Lung (tissue), 12 donors: ENCODE measurements around the gene MAST2. TPM values are rescaled to one million over a fixed set of nuclear protein-coding genes. Genes with fewer than 3 reads are reported as not detected.

Experiments used
- ATAC-seq: fragments of 200-7000 bp; cut with Tn5 transposase; one replicate; pipeline ENCODE4 v1.9.1; 2020; ENCODE audit warnings: moderate number of reproducible peaks; ENCODE audit not compliant: insufficient read depth, low FRiP score
- DNase-seq, 3 donors: peaks; one replicate each; pipeline ENCODE4 v3.0.0-alpha.2; 2013 to 2017
- H3K27ac ChIP-seq, 2 donors: one replicate each; pipeline ENCODE4 v1.5.1; 2013; ENCODE audit warnings: mild to moderate bottlenecking in 2 of 2, moderate library complexity in 2 of 2, control low read depth in 1 of 2, inconsistent platforms in 1 of 2, low read depth in 1 of 2, low read length in 1 of 2
- H3K27me3 ChIP-seq, 3 donors: one replicate each; pipeline ENCODE4 v1.5.1; 2013; ENCODE audit warnings: low read length in 2 of 3; ENCODE audit not compliant: control insufficient read depth in 3 of 3, insufficient read depth in 3 of 3
- H3K36me3 ChIP-seq, 4 donors: one replicate each; pipeline ENCODE4 v1.5.1; 2013; ENCODE audit warnings: low read length in 4 of 4, mild to moderate bottlenecking in 1 of 4, moderate library complexity in 1 of 4; ENCODE audit not compliant: control insufficient read depth in 4 of 4, insufficient read depth in 4 of 4
- H3K4me1 ChIP-seq, 5 donors: one replicate each; pipeline ENCODE4 v1.5.1; 2013; ENCODE audit warnings: low read length in 5 of 5, mild to moderate bottlenecking in 2 of 5, moderate library complexity in 1 of 5; ENCODE audit not compliant: control insufficient read depth in 5 of 5, insufficient read depth in 5 of 5
- H3K4me3 ChIP-seq: one replicate; pipeline ENCODE4 v1.5.1; 2013; ENCODE audit warnings: mild to moderate bottlenecking, control low read depth, moderate library complexity
- H3K9ac ChIP-seq, 2 donors: one replicate each; pipeline ENCODE4 v1.5.1; 2013; ENCODE audit warnings: low read length in 2 of 2, control low read depth in 1 of 2; ENCODE audit not compliant: insufficient read depth in 1 of 2
- H3K9me3 ChIP-seq, 4 donors: one replicate each; pipeline ENCODE4 v1.5.1; 2013; ENCODE audit warnings: low read length in 3 of 4, mild to moderate bottlenecking in 1 of 4, moderate library complexity in 1 of 4; ENCODE audit not compliant: control insufficient read depth in 4 of 4, insufficient read depth in 3 of 4
- WGBS, 2 donors: extraction: QIAGEN DNeasy Blood & Tissue Kit; methylation state at CpG; one replicate each; pipeline ENCODE4 v1.1.7; 2013; 5-methylcytosine and 5-hydroxymethylcytosine counted together
- polyA plus RNA-seq, 2 donors: library from polyadenylated mRNA; stranded (reverse); fragments of 200-250 nt; gene quantifications; one replicate each; pipeline ENCODE4 v1.2.1, GENCODE V29; 2013
- total RNA-seq, 2 donors: library from RNA; depleted of rRNA in 1 of 2; stranded (reverse); fragments of >200 nt in 1 of 2; gene quantifications; one replicate each; pipeline ENCODE4 v1.2.1, GENCODE V29; 2014 to 2021
- TF ChIP-seq, protein P1 (sequence below): IDR thresholded peaks from 2 replicates; pipeline ENCODE4 v1.5.1; 2012; ENCODE audit warnings: mild to moderate bottlenecking; ENCODE audit errors: control extremely low read depth, extremely low read depth
- donor health status: control.
- donor health status: control.
- donor health status: Bipolar disorder and iron deficiency.
- donor health status: healthy.
- donor health status: DM: yes; HTN: yes; CAD: no.

MAST2 gene
- total and polyA plus RNA-seq, 4 donors = 10.5 to 28.6 (median 19.1) TPM

DNA sequence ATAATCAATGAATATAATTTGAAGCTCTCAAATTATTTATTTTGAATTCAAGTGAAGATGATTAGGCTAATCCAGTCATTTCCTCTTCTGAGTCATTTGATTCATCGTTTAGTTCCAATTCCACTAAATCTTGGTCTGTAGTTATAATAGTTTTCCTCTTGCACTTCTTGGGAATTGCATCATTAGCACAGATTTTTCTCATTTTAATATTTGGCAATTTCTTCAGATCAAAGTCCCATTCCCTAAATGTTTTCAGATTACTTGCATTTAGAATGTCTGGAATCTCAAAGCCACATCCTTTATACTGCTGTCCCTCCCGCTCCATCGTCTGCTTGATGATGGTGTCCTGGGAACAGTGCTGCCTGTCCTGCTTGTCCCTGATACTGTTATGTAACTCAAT lies 43.5 kb downstream of the MAST2 start:
- no peak overlapping the region for H3K27ac ChIP-seq
- H3K9ac ChIP-seq = no peak overlapping the region
- DNase-seq = no peak
- TF ChIP-seq, protein P1, sequence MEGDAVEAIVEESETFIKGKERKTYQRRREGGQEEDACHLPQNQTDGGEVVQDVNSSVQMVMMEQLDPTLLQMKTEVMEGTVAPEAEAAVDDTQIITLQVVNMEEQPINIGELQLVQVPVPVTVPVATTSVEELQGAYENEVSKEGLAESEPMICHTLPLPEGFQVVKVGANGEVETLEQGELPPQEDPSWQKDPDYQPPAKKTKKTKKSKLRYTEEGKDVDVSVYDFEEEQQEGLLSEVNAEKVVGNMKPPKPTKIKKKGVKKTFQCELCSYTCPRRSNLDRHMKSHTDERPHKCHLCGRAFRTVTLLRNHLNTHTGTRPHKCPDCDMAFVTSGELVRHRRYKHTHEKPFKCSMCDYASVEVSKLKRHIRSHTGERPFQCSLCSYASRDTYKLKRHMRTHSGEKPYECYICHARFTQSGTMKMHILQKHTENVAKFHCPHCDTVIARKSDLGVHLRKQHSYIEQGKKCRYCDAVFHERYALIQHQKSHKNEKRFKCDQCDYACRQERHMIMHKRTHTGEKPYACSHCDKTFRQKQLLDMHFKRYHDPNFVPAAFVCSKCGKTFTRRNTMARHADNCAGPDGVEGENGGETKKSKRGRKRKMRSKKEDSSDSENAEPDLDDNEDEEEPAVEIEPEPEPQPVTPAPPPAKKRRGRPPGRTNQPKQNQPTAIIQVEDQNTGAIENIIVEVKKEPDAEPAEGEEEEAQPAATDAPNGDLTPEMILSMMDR = no peak
- 71 to 74% methylated on average over 3 of the region's 3 CpGs for WGBS, 2 donors
- H3K9me3 ChIP-seq = peaks cover 0 to 6% (median 3%) of the 10 kb centered on the region in 4 donors
- no peaks in the 10 kb centered on the region for H3K27me3 ChIP-seq
- no peak overlapping the region for H3K4me3 ChIP-seq
- peaks cover 0 to 2% (median 0%) of the 10 kb centered on the region in 5 donors for H3K4me1 ChIP-seq
- no peaks in the 10 kb centered on the region for H3K36me3 ChIP-seq
- ATAC-seq = no peak

DNA sequence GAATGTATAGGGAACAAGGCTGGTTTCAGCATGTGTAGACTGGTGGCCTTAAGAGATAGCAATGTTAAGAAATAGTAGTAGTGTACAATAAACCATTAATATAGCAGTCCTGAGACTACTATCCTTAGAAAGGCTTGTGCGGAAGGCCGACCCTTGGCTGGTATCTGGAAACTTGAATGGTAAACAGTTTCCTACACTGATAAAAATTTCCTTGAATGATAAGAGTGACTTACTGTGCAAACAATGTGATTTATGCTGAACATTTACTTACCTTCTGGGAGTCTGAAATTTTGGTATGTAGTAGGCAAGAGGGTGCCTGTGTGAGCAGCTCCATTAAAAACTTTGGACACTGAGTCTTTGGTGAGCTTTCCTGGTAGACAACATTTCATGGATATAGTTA lies 44.7 kb downstream of the MAST2 start:
- TF ChIP-seq, protein P1 = no peak
- no peak overlapping the region for H3K27ac ChIP-seq
- DNase-seq = no peak
- H3K4me1 ChIP-seq = peaks cover 0 to 2% (median 0%) of the 10 kb centered on the region in 5 donors
- H3K27me3 ChIP-seq = no peaks in the 10 kb centered on the region
- no peak overlapping the region for H3K4me3 ChIP-seq
- no peak overlapping the region for H3K9ac ChIP-seq
- H3K9me3 ChIP-seq = peaks cover 0 to 6% (median 3%) of the 10 kb centered on the region in 4 donors
- WGBS, 2 donors = 81 to 89% methylated on average over 2 of the region's 2 CpGs
- ATAC-seq = no peak
- no peaks in the 10 kb centered on the region for H3K36me3 ChIP-seq

DNA sequence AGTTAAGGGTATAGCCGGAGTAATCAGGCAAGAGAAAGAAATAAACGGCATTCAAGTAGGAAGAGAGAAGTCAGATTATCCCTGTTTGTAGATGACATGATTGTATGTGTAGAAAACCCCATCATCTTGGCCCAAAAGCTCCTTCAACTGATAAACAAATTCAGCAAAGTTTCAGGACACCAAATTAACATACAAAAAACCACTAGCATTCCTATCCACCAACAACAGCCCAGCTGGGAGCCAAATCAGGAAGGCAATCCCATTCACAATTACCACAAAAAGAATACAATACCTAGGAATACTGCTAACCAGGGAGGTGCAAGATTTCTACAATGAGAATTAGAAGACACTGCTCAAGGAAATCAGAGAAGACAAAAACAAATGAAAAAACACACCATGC lies 45.3 kb downstream of the MAST2 start:
- no peak for ATAC-seq
- WGBS, 2 donors = 93 to 100% methylated on average over 2 of the region's 2 CpGs
- TF ChIP-seq, protein P1 = no peak

DNA sequence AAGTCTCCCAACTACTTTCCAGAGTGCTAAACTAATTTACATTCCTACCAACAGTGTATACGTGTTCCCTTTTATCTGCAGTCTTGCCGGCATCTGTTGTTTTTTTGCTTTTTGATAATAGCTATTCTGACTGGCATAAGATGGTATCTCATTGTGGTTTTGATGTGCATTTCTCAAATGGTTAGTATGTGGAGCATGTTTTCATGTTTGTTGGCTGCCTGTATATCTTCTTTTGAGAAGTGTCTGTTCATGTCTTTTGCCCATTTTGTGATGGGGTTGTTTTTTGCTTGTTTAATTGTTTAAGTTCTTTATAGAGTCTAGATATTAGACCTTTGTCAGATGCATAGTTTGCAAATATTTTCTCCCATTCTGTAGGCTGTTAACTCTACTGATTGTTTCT lies 46.6 kb downstream of the MAST2 start:
- Histone ChIP-seq H3K27me3 (no peaks in the 10 kb centered on the region), H3K36me3 (no peaks in the 10 kb centered on the region), H3K4me1 (peaks cover 0 to 2% (median 0%) of the 10 kb centered on the region in 5 donors), H3K9me3 (peaks cover 0 to 6% (median 3%) of the 10 kb centered on the region in 4 donors), H3K4me3 (no peak overlapping the region), H3K27ac (no peak overlapping the region), H3K9ac (no peak overlapping the region)
- TF ChIP-seq, protein P1 = no peak
- WGBS, 2 donors = 97 to 98% methylated on average over 2 of the region's 2 CpGs
- DNase-seq = no peak
- no peak for ATAC-seq

More for the DNA sequence above, 45.3 kb downstream of the MAST2 start:
- Histone ChIP-seq H3K4me1 (peaks cover 0 to 2% (median 0%) of the 10 kb centered on the region in 5 donors), H3K36me3 (no peaks in the 10 kb centered on the region), H3K27ac (no peak overlapping the region), H3K4me3 (no peak overlapping the region), H3K9me3 (peaks cover 0 to 6% (median 3%) of the 10 kb centered on the region in 4 donors), H3K27me3 (no peaks in the 10 kb centered on the region), H3K9ac (no peak overlapping the region)
- no peak for DNase-seq
